ENCODE measurements around the gene PROC. TPM values are rescaled to one million over a fixed set of nuclear protein-coding genes. Genes with fewer than 3 reads are reported as not detected.

The PROC gene
- polyA plus RNA-seq, 1 experiment = not detected

DNA sequence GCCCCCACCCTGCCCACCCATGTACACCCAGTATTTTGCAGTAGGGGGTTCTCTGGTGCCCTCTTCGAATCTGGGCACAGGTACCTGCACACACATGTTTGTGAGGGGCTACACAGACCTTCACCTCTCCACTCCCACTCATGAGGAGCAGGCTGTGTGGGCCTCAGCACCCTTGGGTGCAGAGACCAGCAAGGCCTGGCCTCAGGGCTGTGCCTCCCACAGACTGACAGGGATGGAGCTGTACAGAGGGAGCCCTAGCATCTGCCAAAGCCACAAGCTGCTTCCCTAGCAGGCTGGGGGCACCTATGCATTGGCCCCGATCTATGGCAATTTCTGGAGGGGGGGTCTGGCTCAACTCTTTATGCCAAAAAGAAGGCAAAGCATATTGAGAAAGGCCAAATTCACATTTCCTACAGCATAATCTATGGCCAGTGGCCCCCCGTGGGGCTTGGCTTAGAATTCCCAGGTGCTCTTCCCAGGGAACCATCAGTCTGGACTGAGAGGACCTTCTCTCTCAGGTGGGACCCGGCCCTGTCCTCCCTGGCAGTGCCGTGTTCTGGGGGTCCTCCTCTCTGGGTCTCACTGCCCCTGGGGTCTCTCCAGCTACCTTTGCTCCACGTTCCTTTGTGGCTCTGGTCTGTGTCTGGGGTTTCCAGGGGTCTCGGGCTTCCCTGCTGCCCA is 9.3 kb downstream of the PROC start:
- H3K27me3 ChIP-seq (ENCODE audit: control insufficient read depth, insufficient read depth, low read length) = peaks cover 11% of the 10 kb centered on the region
- no peak for DNase-seq (ENCODE audit: low read depth, low spot score)
- H3K4me3 ChIP-seq (ENCODE audit: low read depth, low read length) = no peak overlapping the region
- H3K9me3 ChIP-seq (ENCODE audit: control insufficient read depth, insufficient read depth, low read length) = no peaks in the 10 kb centered on the region; the same call in 1 of the 2 replicates
- ChIA-PET CTCF (interaction anchor here (1.0 kb wide), 1 partner anchor 103 kb away, joined by 3 read pairs; no protein-coding TSS in a partner anchor), POLR2A (no interaction called here)
- no peak overlapping the region for H3K27ac ChIP-seq (ENCODE audit: low read depth, low read length)
- TF ChIP-seq, protein P1, sequence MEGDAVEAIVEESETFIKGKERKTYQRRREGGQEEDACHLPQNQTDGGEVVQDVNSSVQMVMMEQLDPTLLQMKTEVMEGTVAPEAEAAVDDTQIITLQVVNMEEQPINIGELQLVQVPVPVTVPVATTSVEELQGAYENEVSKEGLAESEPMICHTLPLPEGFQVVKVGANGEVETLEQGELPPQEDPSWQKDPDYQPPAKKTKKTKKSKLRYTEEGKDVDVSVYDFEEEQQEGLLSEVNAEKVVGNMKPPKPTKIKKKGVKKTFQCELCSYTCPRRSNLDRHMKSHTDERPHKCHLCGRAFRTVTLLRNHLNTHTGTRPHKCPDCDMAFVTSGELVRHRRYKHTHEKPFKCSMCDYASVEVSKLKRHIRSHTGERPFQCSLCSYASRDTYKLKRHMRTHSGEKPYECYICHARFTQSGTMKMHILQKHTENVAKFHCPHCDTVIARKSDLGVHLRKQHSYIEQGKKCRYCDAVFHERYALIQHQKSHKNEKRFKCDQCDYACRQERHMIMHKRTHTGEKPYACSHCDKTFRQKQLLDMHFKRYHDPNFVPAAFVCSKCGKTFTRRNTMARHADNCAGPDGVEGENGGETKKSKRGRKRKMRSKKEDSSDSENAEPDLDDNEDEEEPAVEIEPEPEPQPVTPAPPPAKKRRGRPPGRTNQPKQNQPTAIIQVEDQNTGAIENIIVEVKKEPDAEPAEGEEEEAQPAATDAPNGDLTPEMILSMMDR (IDR thresholded peaks at IDR 0.05; ENCODE audit: low read depth, low read length) = no peak

GRCh38 chr2:127428057-127428814 is 10.0 kb downstream of the PROC start:
- no peak for DNase-seq (ENCODE audit: low read depth, low spot score)
- ChIA-PET POLR2A (no interaction called here), CTCF (interaction anchor here (1.0 kb wide), 1 partner anchor 104 kb away, joined by 3 read pairs; no protein-coding TSS in a partner anchor)
- peaks cover 5% of the 10 kb centered on the region for H3K27me3 ChIP-seq (ENCODE audit: control insufficient read depth, insufficient read depth, low read length)
- H3K4me3 ChIP-seq (ENCODE audit: low read depth, low read length) = no peak overlapping the region
- TF ChIP-seq, protein P1 (IDR thresholded peaks at IDR 0.05; ENCODE audit: low read depth, low read length) = no peak
- no peaks in the 10 kb centered on the region; the same call in 1 of the 2 replicates for H3K9me3 ChIP-seq (ENCODE audit: control insufficient read depth, insufficient read depth, low read length)
- no peak overlapping the region for H3K27ac ChIP-seq (ENCODE audit: low read depth, low read length)

DNA sequence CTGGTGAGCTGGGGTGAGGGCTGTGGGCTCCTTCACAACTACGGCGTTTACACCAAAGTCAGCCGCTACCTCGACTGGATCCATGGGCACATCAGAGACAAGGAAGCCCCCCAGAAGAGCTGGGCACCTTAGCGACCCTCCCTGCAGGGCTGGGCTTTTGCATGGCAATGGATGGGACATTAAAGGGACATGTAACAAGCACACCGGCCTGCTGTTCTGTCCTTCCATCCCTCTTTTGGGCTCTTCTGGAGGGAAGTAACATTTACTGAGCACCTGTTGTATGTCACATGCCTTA is 10.5 kb downstream of the PROC start:
- no peak for DNase-seq (ENCODE audit: low read depth, low spot score)
- ChIA-PET POLR2A (no interaction called here), CTCF (no interaction called here)
- no peaks in the 10 kb centered on the region; the same call in 1 of the 2 replicates for H3K9me3 ChIP-seq (ENCODE audit: control insufficient read depth, insufficient read depth, low read length)
- TF ChIP-seq, protein P1 (IDR thresholded peaks at IDR 0.05; ENCODE audit: low read depth, low read length) = no peak
- H3K27me3 ChIP-seq (ENCODE audit: control insufficient read depth, insufficient read depth, low read length) = no peaks in the 10 kb centered on the region
- H3K27ac ChIP-seq (ENCODE audit: low read depth, low read length) = no peak overlapping the region
- no peak overlapping the region for H3K4me3 ChIP-seq (ENCODE audit: low read depth, low read length)

GRCh38 chr2:127429291-127429690 is 11.1 kb downstream of the PROC start:
- DNase-seq (ENCODE audit: low read depth, low spot score) = no peak
- no peaks in the 10 kb centered on the region for H3K27me3 ChIP-seq (ENCODE audit: control insufficient read depth, insufficient read depth, low read length)
- H3K4me3 ChIP-seq (ENCODE audit: low read depth, low read length) = no peak overlapping the region
- ChIA-PET POLR2A (no interaction called here), CTCF (no interaction called here)
- no peak overlapping the region for H3K27ac ChIP-seq (ENCODE audit: low read depth, low read length)
- no peaks in the 10 kb centered on the region; the same call in 1 of the 2 replicates for H3K9me3 ChIP-seq (ENCODE audit: control insufficient read depth, insufficient read depth, low read length)
- TF ChIP-seq, protein P1 (IDR thresholded peaks at IDR 0.05; ENCODE audit: low read depth, low read length) = no peak

DNA sequence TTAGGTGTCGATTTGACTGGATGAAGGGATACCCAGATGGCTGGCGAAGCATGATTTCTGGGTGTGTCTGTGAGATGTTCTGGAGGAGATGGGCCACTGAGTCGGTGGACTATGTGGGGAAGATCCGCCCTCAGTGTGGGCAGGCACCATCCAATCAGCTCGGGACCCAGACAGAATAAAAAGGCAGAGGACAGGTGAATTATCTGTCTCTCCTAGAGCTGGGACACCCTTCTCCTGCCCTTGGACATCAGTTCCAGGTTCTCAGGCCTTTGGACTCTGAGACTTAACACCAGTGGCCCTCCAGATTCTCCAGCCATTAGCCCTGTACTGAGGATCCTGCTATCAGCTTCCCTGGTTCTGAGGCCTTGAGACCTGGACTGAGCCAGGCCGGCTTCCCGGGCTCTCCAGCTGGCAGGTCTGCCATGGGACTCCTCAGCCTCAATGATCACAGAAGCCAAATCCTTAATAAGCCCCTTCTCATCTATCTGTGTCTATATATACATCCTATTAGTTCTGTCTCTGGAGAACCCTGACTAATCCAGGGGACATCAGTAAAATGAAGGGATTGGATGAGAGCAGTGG is 11.7 kb downstream of the PROC start:
- no peaks in the 10 kb centered on the region for H3K27me3 ChIP-seq (ENCODE audit: control insufficient read depth, insufficient read depth, low read length)
- H3K4me3 ChIP-seq (ENCODE audit: low read depth, low read length) = no peak overlapping the region
- no peaks in the 10 kb centered on the region; the same call in 1 of the 2 replicates for H3K9me3 ChIP-seq (ENCODE audit: control insufficient read depth, insufficient read depth, low read length)
- no peak overlapping the region for H3K27ac ChIP-seq (ENCODE audit: low read depth, low read length)
- CTCF ChIA-PET = no interaction called here
- TF ChIP-seq, protein P1 (IDR thresholded peaks at IDR 0.05; ENCODE audit: low read depth, low read length) = no peak
- POLR2A ChIA-PET = no interaction called here
- DNase-seq (ENCODE audit: low read depth, low spot score) = no peak

All from AG04450 (cell line).